D721Med (cell line): ENCODE data around the gene MINDY4.

Experiments
- DNase-seq: peaks from one replicate; pipeline ENCODE4 v3.0.0; 2011; ENCODE audit warnings: low spot score; ENCODE audit not compliant: insufficient read length
- FAIRE-seq: peaks from 2 replicates; lab custom pipeline; 2011; peaks lifted over from hg19 to GRCh38; lab: Jason Lieb, UNC
- CTCF ChIP-seq: IDR thresholded peaks from 2 replicates; pipeline ENCODE4 v1.5.1; 2012; ENCODE audit warnings: mild to moderate bottlenecking, control low read depth; ENCODE audit not compliant: insufficient read depth; ENCODE audit errors: missing control alignments

MINDY4 gene

GRCh38 chr7:30835396-30835915 lies 64.2 kb downstream of the MINDY4 start:
- FAIRE-seq: no peak

GRCh38 chr7:30836991-30837390 lies 65.8 kb downstream of the MINDY4 start:
- no peak for DNase-seq
- no peak for TF ChIP-seq CTCF
- FAIRE-seq: no peak

More at GRCh38 chr7:30835396-30835915, 64.2 kb downstream of the MINDY4 start:
- no peak for TF ChIP-seq CTCF
- no peak for DNase-seq

- FAIRE-seq: no peak
- no peak for DNase-seq
- no peak for TF ChIP-seq CTCF
Observed at GRCh38 chr7:30837581-30837980, 66.4 kb downstream of the MINDY4 start.

- FAIRE-seq: no peak
- TF ChIP-seq CTCF: no peak
- no peak for DNase-seq
Observed at GRCh38 chr7:30838008-30838407, 66.8 kb downstream of the MINDY4 start.

GRCh38 chr7:30840141-30841024 lies 69.2 kb downstream of the MINDY4 start:
- no peak for DNase-seq

GRCh38 chr7:30841025-30841735 lies 70.0 kb downstream of the MINDY4 start:
- no peak for FAIRE-seq
- no peak for DNase-seq
- no peak for TF ChIP-seq CTCF

More at GRCh38 chr7:30840141-30841024, 69.2 kb downstream of the MINDY4 start:
- TF ChIP-seq CTCF: no peak
- no peak for FAIRE-seq
